HCT116 (cell line): Measurements from ENCODE around the gene CNTF.

Experiments used
- EZH2 ChIP-seq: fragments of 200-600 bp; sonication (generic); IDR thresholded peaks from 2 replicates; pipeline ENCODE4 v1.6.1; 2017; ENCODE audit warnings: antibody characterized with exemption, mixed run types
- EZH2phosphoT487 ChIP-seq: fragments of 200-600 bp; IDR thresholded peaks from 2 replicates; pipeline ENCODE4 v1.6.1; 2018; ENCODE audit warnings: antibody characterized with exemption, borderline replicate concordance
- POLR2A ChIP-seq: IDR thresholded peaks from 2 replicates; pipeline ENCODE4 v1.7.0; 2011; ENCODE audit warnings: borderline replicate concordance; ENCODE audit not compliant: insufficient read depth, insufficient read length; ENCODE audit errors: extremely low read depth
- TF ChIP-seq, protein P1 (sequence below), 3 experiments: fragments of 200-600 bp in 1 of 3; sonication (generic) in 1 of 3; IDR thresholded peaks in 2 of 3; conservative IDR thresholded peaks in 1 of 3; 2 replicates each; pipeline ENCODE4 v1.5.1; 2012 to 2017; ENCODE audit warnings: low read depth in 2 of 3, low read length in 2 of 3, antibody characterized with exemption in 1 of 3, borderline replicate concordance in 1 of 3, control low read depth in 1 of 3, mild to moderate bottlenecking in 1 of 3, mixed read lengths in 1 of 3, mixed run types in 1 of 3, moderate library complexity in 1 of 3; ENCODE audit not compliant: insufficient read depth in 1 of 3

DNA sequence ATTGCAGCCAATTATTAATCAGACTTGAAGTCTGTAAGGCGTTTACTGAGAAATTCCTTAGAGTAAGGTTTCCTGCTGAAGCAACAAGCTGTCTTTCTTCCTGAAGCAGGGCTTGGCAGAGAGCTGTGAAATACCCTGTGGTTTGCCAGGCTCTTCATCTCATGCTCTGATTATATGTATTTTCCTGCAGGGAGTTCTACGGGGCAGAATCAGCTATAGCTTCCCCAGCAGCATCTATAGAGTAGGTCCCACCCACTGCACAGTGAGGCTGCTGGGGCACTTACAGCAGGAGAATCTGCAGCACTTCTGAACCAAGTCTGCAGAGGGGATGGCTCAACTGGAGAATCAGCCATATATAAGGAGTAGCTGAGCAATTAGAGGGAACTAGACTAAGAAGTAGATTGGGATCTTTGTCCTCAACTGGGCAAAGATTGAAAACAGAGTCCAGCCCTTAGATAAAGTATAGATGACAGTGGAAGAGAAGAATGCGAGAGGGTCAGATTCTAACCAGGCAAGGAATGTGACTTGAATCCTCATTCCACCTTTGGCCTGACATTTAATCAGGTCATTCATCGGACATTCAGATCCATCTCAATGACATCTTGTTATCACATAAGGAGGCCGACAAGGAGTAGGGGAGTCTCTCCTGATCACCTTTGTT, 37.6 kb downstream of the CNTF start:
- TF ChIP-seq EZH2phosphoT487 (no peak), POLR2A (no peak), EZH2 (no peak)
- TF ChIP-seq, protein P1, sequence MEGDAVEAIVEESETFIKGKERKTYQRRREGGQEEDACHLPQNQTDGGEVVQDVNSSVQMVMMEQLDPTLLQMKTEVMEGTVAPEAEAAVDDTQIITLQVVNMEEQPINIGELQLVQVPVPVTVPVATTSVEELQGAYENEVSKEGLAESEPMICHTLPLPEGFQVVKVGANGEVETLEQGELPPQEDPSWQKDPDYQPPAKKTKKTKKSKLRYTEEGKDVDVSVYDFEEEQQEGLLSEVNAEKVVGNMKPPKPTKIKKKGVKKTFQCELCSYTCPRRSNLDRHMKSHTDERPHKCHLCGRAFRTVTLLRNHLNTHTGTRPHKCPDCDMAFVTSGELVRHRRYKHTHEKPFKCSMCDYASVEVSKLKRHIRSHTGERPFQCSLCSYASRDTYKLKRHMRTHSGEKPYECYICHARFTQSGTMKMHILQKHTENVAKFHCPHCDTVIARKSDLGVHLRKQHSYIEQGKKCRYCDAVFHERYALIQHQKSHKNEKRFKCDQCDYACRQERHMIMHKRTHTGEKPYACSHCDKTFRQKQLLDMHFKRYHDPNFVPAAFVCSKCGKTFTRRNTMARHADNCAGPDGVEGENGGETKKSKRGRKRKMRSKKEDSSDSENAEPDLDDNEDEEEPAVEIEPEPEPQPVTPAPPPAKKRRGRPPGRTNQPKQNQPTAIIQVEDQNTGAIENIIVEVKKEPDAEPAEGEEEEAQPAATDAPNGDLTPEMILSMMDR (IDR thresholded peaks at IDR 0.05 in 2 of 3, conservative IDR thresholded peaks at IDR 0.05 in 1 of 3; ENCODE audit: borderline replicate concordance in 1 of 3, insufficient read depth in 1 of 3, low read depth in 2 of 3, low read length in 2 of 3), result no peak
